ENCODE measurements around the gene DEK.

DEK gene

GRCh38 chr6:18206591-18206990 is 57.7 kb downstream of the DEK start:
- DNase-seq (ENCODE audit: low read depth): no peak
- no peak for TF ChIP-seq CTCF (IDR thresholded peaks at IDR 0.05; ENCODE audit: insufficient read depth, low read depth, low read length, missing control alignments)
- H3K4me3 ChIP-seq (ENCODE audit: low read length): no peak overlapping the region

DNA sequence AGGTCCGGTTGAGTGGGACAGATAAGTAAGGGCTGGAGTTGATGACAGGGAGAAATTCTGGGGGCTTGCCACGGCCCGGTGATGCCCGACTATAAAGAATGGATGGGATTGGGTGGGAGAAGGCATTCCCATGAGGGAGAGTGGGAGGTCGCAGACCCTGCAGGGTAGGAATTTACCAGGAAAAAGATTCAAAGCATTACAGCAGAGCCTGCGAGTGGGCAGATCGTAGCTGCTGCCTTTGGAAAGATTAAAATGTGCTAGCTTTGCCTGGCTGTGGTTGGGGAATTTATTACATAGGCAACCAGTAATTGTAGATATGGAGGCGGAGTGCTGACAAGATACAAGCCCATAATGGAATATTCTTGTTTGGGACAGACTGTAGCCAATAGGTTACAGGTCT is 59.6 kb downstream of the DEK start:
- no peak for TF ChIP-seq CTCF (IDR thresholded peaks at IDR 0.05; ENCODE audit: insufficient read depth, low read depth, low read length, missing control alignments)

DNA sequence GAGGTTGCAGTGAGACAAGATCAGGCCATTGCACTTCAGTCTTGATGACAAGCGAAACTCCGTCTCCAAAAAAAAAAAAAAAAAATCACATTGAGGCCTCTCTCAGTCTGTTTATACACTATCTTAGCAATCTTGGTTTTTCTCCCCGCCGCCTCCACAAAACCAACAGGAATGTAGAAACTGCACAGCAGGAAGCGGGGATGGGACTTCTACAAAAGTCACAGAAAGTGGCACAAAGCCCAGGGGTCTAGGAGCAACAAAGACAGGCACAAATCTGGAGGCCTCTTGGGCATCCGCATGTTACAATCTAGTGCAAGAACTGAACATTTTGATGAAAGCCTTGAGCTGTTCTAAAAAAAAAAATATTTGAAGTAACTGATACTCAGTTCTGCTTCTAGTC is 60.5 kb downstream of the DEK start:
- TF ChIP-seq CTCF (IDR thresholded peaks at IDR 0.05; ENCODE audit: insufficient read depth, low read depth, low read length, missing control alignments): no peak
- H3K4me3 ChIP-seq (ENCODE audit: low read length): no peak overlapping the region
- DNase-seq (ENCODE audit: low read depth): no peak

More for the DNA sequence above, 59.6 kb downstream of the DEK start:
- no peak for DNase-seq (ENCODE audit: low read depth)
- no peak overlapping the region for H3K4me3 ChIP-seq (ENCODE audit: low read length)

GRCh38 chr6:18192026-18192425 is 72.3 kb downstream of the DEK start:
- TF ChIP-seq CTCF (IDR thresholded peaks at IDR 0.05; ENCODE audit: insufficient read depth, low read depth, low read length, missing control alignments): no peak
- no peak for DNase-seq (ENCODE audit: low read depth)
- no peak overlapping the region for H3K4me3 ChIP-seq (ENCODE audit: low read length)

DNA sequence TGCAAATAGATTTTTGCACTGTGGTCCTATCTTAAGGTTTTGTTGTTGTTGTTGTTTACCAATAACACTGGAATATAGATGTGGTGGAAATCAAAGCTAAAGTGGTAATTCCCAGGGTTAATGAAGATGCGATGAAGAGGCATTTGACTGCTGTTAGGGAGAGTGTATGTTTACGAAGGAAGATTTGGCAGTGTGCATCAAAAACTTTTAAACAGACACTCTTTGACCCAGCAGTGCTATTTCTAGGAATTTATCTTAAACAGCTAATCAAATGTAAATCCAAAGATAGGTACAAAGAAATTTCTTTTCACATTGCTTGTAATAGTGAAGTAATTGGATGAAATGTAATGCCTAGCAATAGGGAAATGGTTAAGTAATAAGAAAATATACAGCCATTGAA is 75.1 kb downstream of the DEK start:
- no peak for DNase-seq (ENCODE audit: low read depth)
- no peak for TF ChIP-seq CTCF (IDR thresholded peaks at IDR 0.05; ENCODE audit: insufficient read depth, low read depth, low read length, missing control alignments)
- no peak overlapping the region for H3K4me3 ChIP-seq (ENCODE audit: low read length)

DNA sequence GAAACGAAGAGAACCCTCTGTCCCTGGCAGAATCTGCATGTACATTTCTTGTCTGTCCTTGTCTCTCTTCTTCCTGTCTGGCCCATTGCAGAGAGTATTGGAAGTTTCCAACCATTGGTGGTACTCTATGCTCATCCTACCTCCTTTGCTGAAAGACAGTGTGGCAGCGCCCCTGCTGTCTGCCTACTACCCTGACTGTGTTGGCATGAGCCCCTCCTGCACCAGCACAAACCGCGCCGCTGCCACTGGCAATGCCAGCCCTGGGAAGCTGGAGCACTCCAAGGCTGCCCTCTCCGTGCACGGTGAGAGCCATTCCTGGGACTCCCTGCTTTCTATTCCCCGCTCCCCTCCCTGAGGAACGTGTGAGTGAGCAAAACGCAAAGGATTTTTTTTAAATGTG is 76.6 kb downstream of the DEK start:
- DNase-seq (ENCODE audit: low read depth): no peak
- no peak for TF ChIP-seq CTCF (IDR thresholded peaks at IDR 0.05; ENCODE audit: insufficient read depth, low read depth, low read length, missing control alignments)
- no peak overlapping the region for H3K4me3 ChIP-seq (ENCODE audit: low read length)

DNA sequence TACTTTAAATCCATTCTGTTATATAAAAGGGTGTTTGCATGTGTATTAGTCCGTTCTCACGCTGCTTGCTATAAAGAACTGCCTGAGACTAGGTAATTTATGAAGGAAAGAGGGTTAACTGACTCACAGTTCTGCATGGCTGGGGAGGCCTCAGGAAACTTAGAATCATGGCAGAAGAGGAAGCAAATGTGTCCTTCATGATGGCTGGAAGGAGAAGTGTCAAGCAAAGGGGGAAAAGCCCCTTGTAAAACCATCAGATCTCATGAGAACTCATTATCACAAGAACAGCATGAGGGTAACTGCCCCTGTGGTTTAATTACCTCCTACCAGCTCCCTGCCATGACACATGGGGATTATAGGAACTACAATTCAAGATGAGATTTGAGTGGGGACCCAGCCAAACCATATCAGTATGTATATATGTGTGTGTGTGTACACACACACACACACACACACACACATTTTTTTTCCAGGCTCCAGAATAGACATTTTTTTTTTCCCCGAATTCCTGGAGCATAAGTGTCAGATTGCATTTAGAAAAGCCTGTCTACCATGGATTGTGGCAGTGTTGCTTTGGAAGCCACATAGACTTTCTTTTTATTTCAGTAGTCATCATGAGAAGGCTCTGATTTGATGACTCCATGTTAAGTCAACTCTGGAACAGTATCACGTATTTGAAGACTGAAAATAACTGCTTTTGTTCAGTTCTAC is 77.6 kb downstream of the DEK start:
- no peak for DNase-seq (ENCODE audit: low read depth)
- H3K4me3 ChIP-seq (ENCODE audit: low read length): no peak overlapping the region
- no peak for TF ChIP-seq CTCF (IDR thresholded peaks at IDR 0.05; ENCODE audit: insufficient read depth, low read depth, low read length, missing control alignments)
